H1 (cell line): ENCODE measurements around the gene FA2H. TPM values are rescaled to one million over a fixed set of nuclear protein-coding genes. Genes with fewer than 3 reads are reported as not detected.

Source experiments
- CTCF ChIA-PET: fragments of 300-600 bp; sonication (Branson Sonifier 250); formaldehyde crosslinking; loops from one replicate; lab custom pipeline; 2021; ENCODE audit not compliant: partially characterized antibody; lab: Charles Lee
- POLR2A ChIA-PET: fragments of 300-600 bp; sonication (Branson Sonifier 250); formaldehyde crosslinking; loops from one replicate; lab custom pipeline; 2021; ENCODE audit warnings: inconsistent platforms; ENCODE audit not compliant: partially characterized antibody; lab: Charles Lee
- DNase-seq, 2 experiments: peaks; one replicate each; pipeline versions ENCODE4 v3.0.0 to v3.0.0-alpha.2; 2010 to 2022; ENCODE audit warnings: low spot score in 2 of 2, low read depth in 1 of 2, mixed read lengths in 1 of 2
- FAIRE-seq: peaks from 2 replicates; lab custom pipeline; 2011; peaks lifted over from hg19 to GRCh38; lab: Jason Lieb, UNC
- H2AFZ ChIP-seq: 2 replicates; pipeline ENCODE4 v1.8.1; 2012; ENCODE audit warnings: low read length, inconsistent platforms
- H2AK5ac ChIP-seq: 2 replicates; pipeline ENCODE4 v1.6.1; 2013; ENCODE audit warnings: low read depth, low read length
- H2BK120ac ChIP-seq: replicated peaks from 2 replicates; pipeline ENCODE3; 2013; ENCODE audit warnings: low read depth, low read length, inconsistent platforms
- H2BK12ac ChIP-seq: 2 replicates; pipeline ENCODE4 v1.6.1; 2013; ENCODE audit warnings: low read depth, low read length
- H2BK15ac ChIP-seq: 2 replicates; pipeline ENCODE4 v1.6.1; 2013; ENCODE audit warnings: low read length
- H2BK20ac ChIP-seq: 2 replicates; pipeline ENCODE4 v1.6.1; 2013; ENCODE audit warnings: low read length
- H2BK5ac ChIP-seq: 2 replicates; pipeline ENCODE4 v1.6.1; 2013; ENCODE audit warnings: low read depth, low read length
- H3K14ac ChIP-seq: 2 replicates; pipeline ENCODE4 v1.6.1; 2013; ENCODE audit warnings: inconsistent platforms; ENCODE audit not compliant: insufficient read length
- H3K18ac ChIP-seq: 2 replicates; pipeline ENCODE4 v1.6.1; 2013; ENCODE audit warnings: low read length; ENCODE audit errors: extremely low read depth
- H3K23ac ChIP-seq: 2 replicates; pipeline ENCODE4 v1.6.1; 2013; ENCODE audit warnings: inconsistent platforms; ENCODE audit not compliant: insufficient read length
- H3K23me2 ChIP-seq: 2 replicates; pipeline ENCODE4 v1.6.1; 2013; ENCODE audit warnings: low read depth, low read length
- H3K27ac ChIP-seq: 2 replicates; pipeline ENCODE4 v1.6.1; 2011; ENCODE audit warnings: low read depth, low read length, inconsistent platforms
- H3K27me3 ChIP-seq, 4 experiments: replicated peaks in 1 of 4; 1 replicate in 1 of 4; 2 replicates in 3 of 4; pipeline versions ENCODE4 v1.6.1 to v1.8.1; 2011 to 2013; ENCODE audit warnings: low read length in 3 of 4, mild to moderate bottlenecking in 3 of 4, inconsistent platforms in 2 of 4, mixed read lengths in 2 of 4, moderate library complexity in 1 of 4; ENCODE audit not compliant: control insufficient read depth in 3 of 4, insufficient read depth in 3 of 4; ENCODE audit errors: extremely low read depth in 1 of 4
- H3K36me3 ChIP-seq, 4 experiments: 2 replicates each; pipeline versions ENCODE4 v1.6.1 to v1.8.1; 2011 to 2013; ENCODE audit warnings: mild to moderate bottlenecking in 4 of 4, low read length in 3 of 4, moderate library complexity in 2 of 4, control low read depth in 1 of 4, inconsistent platforms in 1 of 4; ENCODE audit not compliant: insufficient read depth in 4 of 4, control insufficient read depth in 2 of 4
- H3K4ac ChIP-seq: replicated peaks from 2 replicates; pipeline ENCODE3; 2013; ENCODE audit warnings: low read length, low read depth, mixed read lengths, inconsistent platforms; ENCODE audit not compliant: insufficient read length
- H3K4me1 ChIP-seq, 4 experiments: replicated peaks in 1 of 4; 1 replicate in 1 of 4; 2 replicates in 3 of 4; pipeline versions ENCODE4 v1.6.1 to v1.8.1; 2011 to 2013; ENCODE audit warnings: low read length in 3 of 4, inconsistent platforms in 2 of 4, mixed read lengths in 1 of 4; ENCODE audit not compliant: insufficient read depth in 4 of 4, control insufficient read depth in 3 of 4
- H3K4me2 ChIP-seq, 2 experiments: 2 replicates each; pipeline versions ENCODE4 v1.6.1 to v1.8.1; 2011 to 2013; ENCODE audit warnings: low read depth in 2 of 2, low read length in 2 of 2, control low read depth in 1 of 2, inconsistent platforms in 1 of 2, mild to moderate bottlenecking in 1 of 2; ENCODE audit not compliant: insufficient read depth in 1 of 2
- H3K4me3 ChIP-seq, 4 experiments: fragments of 200-600, 300-600 bp in 1 of 4; sonication (generic), shearing (Covaris generic), sonication (Bioruptor Twin) in 1 of 4; 2 replicates each; pipeline versions ENCODE4 v1.5.1 to v1.8.1; 2011 to 2016; ENCODE audit warnings: low read length in 4 of 4, low read depth in 3 of 4, control low read depth in 2 of 4, inconsistent platforms in 2 of 4, mild to moderate bottlenecking in 2 of 4, mixed read lengths in 1 of 4, moderate library complexity in 1 of 4; ENCODE audit not compliant: insufficient read depth in 2 of 4; ENCODE audit errors: extremely low read depth in 1 of 4
- H3K56ac ChIP-seq: replicated peaks from 2 replicates; pipeline ENCODE3; 2013; ENCODE audit warnings: low read depth, mild to moderate bottlenecking, mixed read lengths, low read length, inconsistent platforms; ENCODE audit not compliant: insufficient read length
- H3K79me1 ChIP-seq: 2 replicates; pipeline ENCODE4 v1.6.1; 2013; ENCODE audit warnings: low read depth, low read length, control low read depth
- H3K79me2 ChIP-seq, 2 experiments: 2 replicates each; pipeline versions ENCODE4 v1.6.1 to v1.8.1; 2012 to 2013; ENCODE audit warnings: low read length in 2 of 2, mild to moderate bottlenecking in 2 of 2, inconsistent platforms in 1 of 2; ENCODE audit not compliant: insufficient read depth in 2 of 2, control insufficient read depth in 1 of 2
- H3K9ac ChIP-seq, 4 experiments: replicated peaks in 1 of 4; 1 replicate in 1 of 4; 2 replicates in 3 of 4; pipeline versions ENCODE4 v1.6.1 to v1.8.1; 2011 to 2013; ENCODE audit warnings: low read depth in 3 of 4, low read length in 3 of 4, control low read depth in 2 of 4, mild to moderate bottlenecking in 2 of 4, moderate library complexity in 2 of 4, inconsistent platforms in 1 of 4; ENCODE audit errors: extremely low read depth in 1 of 4
- H3K9me3 ChIP-seq, 2 experiments: 2 replicates each; pipeline versions ENCODE4 v1.6.1 to v1.8.1; 2012 to 2013; ENCODE audit warnings: mild to moderate bottlenecking in 2 of 2, moderate library complexity in 2 of 2, control low read depth in 1 of 2, inconsistent platforms in 1 of 2, low read depth in 1 of 2, low read length in 1 of 2, mixed read lengths in 1 of 2; ENCODE audit not compliant: insufficient read depth in 2 of 2
- H4K20me1 ChIP-seq, 2 experiments: replicated peaks in 1 of 2; 2 replicates each; pipeline versions ENCODE3 to v1.8.1; 2011 to 2013; ENCODE audit warnings: inconsistent platforms in 2 of 2, low read length in 2 of 2, mild to moderate bottlenecking in 1 of 2; ENCODE audit not compliant: insufficient read depth in 2 of 2, control insufficient read depth in 1 of 2
- H4K5ac ChIP-seq: 2 replicates; pipeline ENCODE4 v1.6.1; 2013; ENCODE audit warnings: low read length, low read depth, mixed read lengths, inconsistent platforms; ENCODE audit not compliant: insufficient read length
- H4K8ac ChIP-seq: 2 replicates; pipeline ENCODE4 v1.8.0; 2013; ENCODE audit warnings: mild to moderate bottlenecking, moderate library complexity, low read length, inconsistent platforms; ENCODE audit not compliant: insufficient read depth; ENCODE audit errors: extremely low read depth
- H4K91ac ChIP-seq: replicated peaks from 2 replicates; pipeline ENCODE3; 2013; ENCODE audit warnings: low read length, mixed read lengths, inconsistent platforms; ENCODE audit not compliant: insufficient read length
- CBX8 ChIP-seq: fragments of 300-800, 300-1000 bp; sonication (generic); IDR thresholded peaks from 2 replicates; pipeline ENCODE4 v1.7.1; 2016; ENCODE audit warnings: low read depth, low read length, borderline replicate concordance
- TBP ChIP-seq: IDR thresholded peaks from 2 replicates; pipeline ENCODE4 v1.6.1; 2011; ENCODE audit warnings: low read depth, low read length, improper control_type of control experiment
- WGBS, 2 experiments: shearing (Covaris generic) in 1 of 2; methylation state at CpG; one replicate each; pipeline versions ENCODE4 v1.1.6 to v1.1.7; 2013 to 2015; ENCODE audit warnings: low lambda C conversion rate in 2 of 2, mixed read lengths in 2 of 2, inconsistent platforms in 1 of 2, low coverage in 1 of 2, missing lambda C conversion rate in 1 of 2; ENCODE audit not compliant: insufficient replicate concordance in 2 of 2, insufficient coverage in 1 of 2, insufficient read length in 1 of 2; ENCODE audit errors: extremely low coverage in 1 of 2, missing lambda C conversion rate in 1 of 2; 5-methylcytosine and 5-hydroxymethylcytosine counted together
- polyA plus RNA-seq, 7 experiments: library from polyadenylated mRNA; depleted of rRNA in 3 of 7; stranded (reverse) in 5 of 7; unstranded in 2 of 7; fragments of >200 nt in 5 of 7; fragments of 200-250 nt in 2 of 7; gene quantifications; 1 replicate in 5 of 7; 2 replicates in 1 of 7; 4 replicates in 1 of 7; pipeline versions ENCODE4 v1.2.1 to v1.2.3, GENCODE V29; 2011 to 2013; ENCODE audit warnings: missing spikeins in 2 of 7, mixed read lengths in 2 of 7
- total RNA-seq: library from RNA; stranded (reverse); fragmentation: NEBNext Ultra II Directional; extraction: Animal tissue kit (Norgen Biotek cat#: 25700); gene quantifications from 2 replicates; pipeline ENCODE4 v1.2.1, GENCODE V29; 2021

The FA2H gene
- total and polyA plus RNA-seq, 2 of the 8 experiments (the other 6 are each of a cell fraction or from before 2014, with no cell fraction given), result 2.1 to 2.5 TPM

- Histone ChIP-seq H3K27ac (no peak overlapping the region), H2BK12ac (no peak overlapping the region; the same call in 1 of the 2 replicates), H3K4me2 (no peak overlapping the region), H3K36me3 (no peaks in the 10 kb centered on the region), H3K9me3 (no peaks in the 10 kb centered on the region), H3K9ac (no peak overlapping the region), H3K27me3 (no peaks in the 10 kb centered on the region), H4K20me1 (no peaks in the 10 kb centered on the region), H2AFZ (no peak overlapping the region), H3K23me2 (peaks cover 2% of the 10 kb centered on the region; the same call in 1 of the 2 replicates), H3K4ac (peak overlapping the region; percentile 17), H4K8ac (no peak overlapping the region), H4K5ac (no peak overlapping the region), H3K23ac (no peak overlapping the region), H3K4me1 (peaks cover 0 to 33% (median 26%) of the 10 kb centered on the region in 4 experiments; a peak in 6 of 7 replicates), H2BK120ac (no peak overlapping the region), H3K4me3 (no peak overlapping the region), H3K56ac (no peak overlapping the region), H2AK5ac (no peak overlapping the region), H4K91ac (peak overlapping the region; percentile 90), H3K79me2 (no peaks in the 10 kb centered on the region), H3K18ac (no peak overlapping the region), H3K14ac (no peak overlapping the region), H2BK20ac (0 out of 2 replicates have a peak overlapping the region, but pooled peaks have one; percentile 32), H2BK5ac (peak overlapping the region; percentile 35; the same call in 1 of the 2 replicates), H3K79me1 (no peaks in the 10 kb centered on the region), H2BK15ac (peak overlapping the region; percentile 99)
- CTCF ChIA-PET, result interaction anchor here (0.6 to 32.9 kb wide), 9 partner anchors 11 to 81 kb away, joined by 3 to 576 read pairs (median 4); partner anchors contain the start of genes FA2H and MLKL
- POLR2A ChIA-PET, result interaction anchor here (0.7 to 1.4 kb wide), 3 partner anchors 8 to 132 kb away, joined by 3 to 4 read pairs (median 3); partner anchors contain the start of gene RFWD3
- FAIRE-seq, result no peak
- whole genome bisulfite sequencing, 2 experiments, result 77% methylated on average over 8 of the region's 10 CpGs; no CpG with 5 or more reads in 1 of the 2 experiments
- no peak for DNase-seq
- no peak for TF ChIP-seq TBP
- TF ChIP-seq CBX8, result no peak
Measured at GRCh38 chr16:74738113-74738541, 36.5 kb downstream of the FA2H start.
